GM21723 (cell line): Measurements from ENCODE around the gene CREBL2.
"Not testable (repeated sequence)": the region's sequence is repeated elsewhere in the genome, so short reads cannot be mapped to it uniquely, and the experiment has no call there.

Source experiments
- ATAC-seq: cut with Tn5 transposase; IDR thresholded peaks from one replicate; pipeline ENCODE4 v1.9.1; 2021; ENCODE audit warnings: mild to moderate bottlenecking, moderate library complexity; ENCODE audit not compliant: unreplicated experiment

The CREBL2 gene

DNA sequence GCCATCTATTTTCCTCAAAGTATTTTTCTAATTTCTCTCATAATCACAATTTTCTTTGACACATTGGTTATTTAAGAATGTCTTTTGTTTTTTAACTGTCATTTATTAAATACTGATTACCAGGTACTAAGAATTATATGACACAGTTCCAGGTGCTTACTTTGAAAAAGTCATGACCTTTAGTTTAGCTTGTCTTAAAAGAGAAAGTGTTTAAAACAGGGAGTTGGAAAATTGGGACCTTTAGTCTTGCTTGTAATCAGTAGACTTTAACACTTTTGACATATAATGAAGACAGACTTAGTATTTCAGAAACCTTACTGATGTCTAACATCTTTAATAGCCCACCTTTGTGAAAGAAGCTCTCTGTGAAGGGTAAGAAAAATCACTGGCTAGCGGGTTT lies 19.2 kb downstream of the CREBL2 start:
- ATAC-seq, result no peak

DNA sequence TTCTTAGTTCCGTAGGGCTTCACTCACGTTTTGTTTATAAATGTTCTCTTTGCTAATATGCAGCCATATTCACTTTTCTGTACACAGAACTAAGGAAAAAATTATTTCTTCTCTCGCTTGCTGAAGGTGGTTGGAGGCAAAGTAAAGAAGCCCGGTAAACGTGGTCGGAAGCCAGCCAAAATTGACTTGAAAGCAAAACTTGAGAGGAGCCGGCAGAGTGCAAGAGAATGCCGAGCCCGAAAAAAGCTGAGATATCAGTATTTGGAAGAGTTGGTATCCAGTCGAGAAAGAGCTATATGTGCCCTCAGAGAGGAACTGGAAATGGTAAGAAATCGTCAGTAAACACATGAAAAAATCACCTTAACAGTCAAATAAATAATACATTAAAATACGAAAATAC lies 24.0 kb downstream of the CREBL2 start:
- no peak for ATAC-seq

DNA sequence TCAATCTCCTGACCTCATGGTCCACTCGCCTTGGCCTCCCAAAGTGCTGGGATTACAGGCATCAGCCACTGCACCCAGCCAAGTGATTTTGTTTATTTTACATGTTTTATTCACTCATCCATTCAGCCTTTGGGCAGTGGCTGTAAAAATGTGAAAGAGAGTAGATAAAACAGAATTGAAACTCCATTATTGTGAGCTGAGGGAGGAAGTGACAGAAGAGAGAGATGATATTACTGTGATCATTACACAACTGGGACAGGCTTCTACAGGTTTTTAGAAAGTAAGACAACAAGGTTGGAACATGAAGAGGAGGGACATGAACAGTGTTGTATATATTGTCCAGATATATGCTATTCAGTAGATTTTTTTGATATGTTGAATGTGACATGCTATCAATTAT lies 25.0 kb downstream of the CREBL2 start:
- no peak for ATAC-seq

DNA sequence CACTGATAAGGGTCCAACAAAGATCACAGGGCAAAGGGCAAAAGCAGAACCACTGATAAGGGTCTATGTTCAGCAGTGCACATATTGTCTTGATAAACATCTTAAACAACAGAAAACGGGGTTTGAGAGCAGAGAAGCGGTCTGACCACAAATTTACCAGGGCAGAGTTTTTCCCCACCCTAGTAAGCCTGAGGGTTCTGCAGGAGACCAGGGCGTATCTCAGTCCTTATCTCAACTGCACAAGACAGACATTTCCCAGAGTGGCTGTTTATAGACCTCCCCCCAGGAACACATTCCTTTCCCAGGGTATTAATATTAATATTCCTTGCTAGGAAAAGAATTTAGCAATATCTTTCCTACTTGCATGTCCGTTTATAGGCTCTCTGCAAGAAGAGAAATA lies 28.3 kb downstream of the CREBL2 start:
- not testable (repeated sequence) for ATAC-seq

DNA sequence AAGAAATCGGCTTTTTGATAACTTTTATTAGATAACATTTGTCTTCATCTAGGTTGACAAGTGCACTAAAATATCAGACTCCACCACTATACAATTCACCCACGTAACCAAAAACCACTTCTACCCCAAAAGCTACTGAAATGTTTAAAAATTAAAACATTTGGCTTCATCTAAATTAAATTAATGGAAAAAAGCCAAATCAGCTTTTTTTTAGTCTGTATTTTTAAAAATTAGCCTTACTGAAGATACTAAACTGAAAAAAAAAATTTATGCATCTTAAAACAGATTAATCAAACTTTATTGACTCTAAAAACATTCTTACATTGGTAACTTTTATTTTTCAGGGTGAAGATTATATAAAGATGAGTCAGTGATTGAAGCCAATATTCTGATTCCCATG lies 30.0 kb downstream of the CREBL2 start:
- ATAC-seq, result no peak

DNA sequence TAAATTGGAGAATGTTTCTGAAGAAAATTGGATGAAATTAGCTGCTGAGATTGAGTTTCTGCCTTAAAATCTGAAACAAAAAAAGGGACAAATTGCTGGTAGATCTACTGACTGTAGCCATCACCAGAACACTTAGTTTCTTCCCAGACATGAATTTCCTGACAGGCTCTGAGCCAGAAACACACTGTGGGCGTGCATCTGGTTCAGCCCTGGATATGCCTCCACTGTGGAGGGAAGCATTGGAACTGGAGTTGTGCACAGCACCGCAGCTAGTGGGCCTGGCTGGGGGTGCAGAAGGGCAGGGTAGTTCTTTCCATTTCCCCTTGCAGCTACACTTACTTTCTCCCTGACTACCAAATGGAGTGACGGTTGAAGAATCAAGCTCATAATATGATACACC lies 31.2 kb downstream of the CREBL2 start:
- no peak for ATAC-seq

DNA sequence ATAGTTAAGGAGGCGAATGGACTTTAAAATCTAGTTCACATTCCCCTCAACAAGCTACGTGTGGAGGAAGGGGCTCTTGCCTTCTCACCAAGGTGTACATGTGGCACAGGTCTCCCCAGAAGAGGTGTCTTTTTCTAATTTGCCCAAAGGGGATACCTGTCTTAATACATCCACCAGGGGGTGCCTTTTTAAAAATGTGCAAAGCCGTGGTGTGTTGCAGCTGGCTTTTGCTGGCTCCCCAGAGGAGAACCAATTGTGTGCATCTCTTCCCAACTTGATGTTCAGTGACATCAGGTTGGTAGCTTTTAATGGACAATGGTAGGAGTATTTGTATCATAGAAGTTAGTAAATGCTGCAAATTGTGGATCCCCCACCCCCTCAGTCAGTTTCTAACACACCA lies 33.8 kb downstream of the CREBL2 start:
- ATAC-seq, result peak; percentile 58

DNA sequence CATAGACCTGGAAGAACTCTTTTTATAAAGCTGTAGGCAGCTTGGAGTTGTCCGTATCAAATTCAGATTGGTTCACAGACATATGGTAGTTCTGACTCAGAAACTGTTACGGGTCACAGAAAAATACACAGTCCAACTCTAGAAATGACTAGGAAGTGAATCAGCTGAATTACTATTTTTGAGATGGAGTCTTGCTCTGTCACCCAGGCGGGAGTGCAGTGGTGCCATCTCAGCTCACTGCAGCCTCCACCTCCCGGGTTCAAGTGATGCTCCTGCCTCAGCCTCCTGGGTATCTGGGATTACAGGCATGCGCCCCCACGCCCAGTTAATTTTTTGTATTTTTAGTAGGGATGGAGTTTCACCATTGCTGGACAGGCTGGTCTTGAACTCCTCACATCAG lies 34.3 kb downstream of the CREBL2 start:
- peak; percentile 83 for ATAC-seq

DNA sequence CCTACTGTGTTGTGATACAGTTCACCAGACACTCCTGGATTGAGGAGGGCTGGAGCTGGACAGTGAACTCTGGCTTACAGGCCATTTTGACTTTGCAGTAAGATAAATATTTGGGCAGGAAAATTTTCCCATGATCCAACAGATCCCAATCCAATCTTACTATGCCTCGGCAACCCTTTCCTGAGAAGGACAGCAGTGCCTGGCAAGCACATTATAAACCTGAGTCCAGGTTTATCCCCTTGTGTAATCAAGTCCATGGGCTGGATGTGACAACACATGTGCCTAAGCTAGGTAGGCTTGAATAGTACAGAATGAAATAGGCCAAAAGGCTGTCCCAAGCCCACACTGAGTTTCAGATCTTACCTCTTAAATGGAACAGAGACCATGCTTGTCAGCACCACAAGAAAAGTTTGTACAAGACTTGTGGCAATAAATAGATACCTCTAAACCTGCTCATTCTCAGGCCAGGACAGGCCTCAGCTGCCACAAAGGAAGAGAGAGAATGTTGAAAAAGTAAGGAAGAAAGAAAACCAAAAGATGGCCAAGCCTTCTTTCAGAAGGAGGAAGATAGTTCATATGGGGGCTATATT lies 34.9 kb downstream of the CREBL2 start:
- no peak for ATAC-seq

DNA sequence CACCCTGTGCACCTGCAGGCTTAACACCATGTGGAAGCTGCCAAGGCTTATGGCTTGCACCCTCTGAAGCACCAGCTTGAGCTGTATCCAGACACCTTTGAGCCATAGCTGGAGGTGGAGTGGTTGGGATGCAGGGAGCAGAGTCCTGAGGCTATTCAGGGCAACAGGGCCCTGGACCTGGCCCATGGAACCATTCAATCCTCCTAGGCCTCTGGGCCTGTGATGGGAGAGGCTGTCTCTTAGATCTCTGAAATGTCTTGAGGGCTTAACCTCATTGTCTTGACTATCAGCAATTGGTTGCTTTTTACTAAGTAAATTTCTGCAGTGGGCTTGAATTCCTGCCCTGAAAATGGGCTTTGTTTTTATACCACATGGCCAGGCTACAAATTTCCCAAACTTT lies 36.6 kb downstream of the CREBL2 start:
- ATAC-seq, result no peak

DNA sequence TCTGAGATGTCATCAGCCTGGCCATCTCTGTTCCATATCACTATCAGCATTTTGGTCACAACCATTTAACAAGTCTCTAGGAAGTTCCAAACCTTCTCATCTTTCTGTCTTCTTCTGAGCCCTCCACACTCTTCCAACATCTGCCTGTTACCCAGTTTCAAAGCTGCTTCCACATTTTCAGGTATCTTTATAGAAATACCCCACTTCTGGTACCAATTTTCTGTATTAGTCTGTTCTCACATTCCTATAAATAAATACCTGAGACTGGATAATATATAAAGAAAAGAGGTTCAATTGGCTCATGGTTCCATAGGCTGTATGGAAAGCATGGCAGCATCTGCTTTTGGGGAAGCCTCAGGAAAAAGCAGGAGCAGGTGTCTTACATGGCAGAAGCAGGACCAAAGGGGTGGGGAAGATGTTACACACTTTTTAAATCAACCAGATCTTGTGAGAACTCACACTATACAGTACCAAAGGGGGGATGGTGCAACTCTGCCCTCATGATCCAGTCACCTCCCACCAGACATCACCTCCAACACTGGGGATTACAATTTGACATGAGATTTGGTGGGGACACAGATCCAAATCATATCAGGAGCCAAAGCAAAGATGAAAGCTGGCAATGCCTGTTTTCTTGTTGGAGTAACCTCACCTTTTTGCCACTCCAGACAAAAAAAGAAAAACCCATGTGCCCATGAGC lies 37.4 kb downstream of the CREBL2 start:
- ATAC-seq, result no peak

DNA sequence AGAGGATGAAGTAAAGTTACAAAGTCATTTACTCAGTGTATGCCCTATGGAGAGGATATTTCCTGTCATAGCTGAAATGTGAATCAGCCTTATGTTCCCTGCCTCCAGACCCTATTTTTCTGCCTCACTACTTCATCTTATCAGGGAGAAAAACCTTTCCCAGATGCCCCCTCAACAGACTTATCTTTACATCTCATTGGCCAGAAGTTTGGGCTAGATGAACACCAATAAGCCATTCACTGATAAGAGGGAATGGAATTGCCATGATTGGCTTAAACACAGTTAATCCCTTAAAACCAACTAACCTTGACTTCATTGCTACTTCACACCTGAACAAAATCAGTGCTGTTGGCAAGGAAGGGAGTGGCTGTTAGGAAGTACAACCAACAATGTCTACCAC lies 40.1 kb downstream of the CREBL2 start:
- ATAC-seq, result no peak

DNA sequence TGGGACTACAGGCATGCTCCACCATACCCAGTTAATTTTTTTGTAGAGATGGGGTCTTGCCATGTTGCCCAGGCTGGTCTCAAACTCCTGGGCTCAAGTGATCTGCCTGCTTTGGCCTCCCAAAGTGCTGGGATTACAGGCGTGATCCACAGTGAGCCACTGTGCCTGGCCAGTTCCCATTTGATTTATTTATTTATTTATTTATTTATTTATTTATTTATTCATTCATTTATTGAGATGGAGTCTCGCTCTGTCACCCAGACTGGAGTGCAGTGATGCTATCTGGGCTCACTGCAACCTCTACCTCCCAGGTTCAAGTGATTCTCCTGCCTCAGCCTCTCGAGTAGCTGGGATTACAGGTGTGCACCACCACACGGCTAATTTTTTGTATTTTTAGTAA lies 41.0 kb downstream of the CREBL2 start:
- ATAC-seq, result not testable (repeated sequence)

DNA sequence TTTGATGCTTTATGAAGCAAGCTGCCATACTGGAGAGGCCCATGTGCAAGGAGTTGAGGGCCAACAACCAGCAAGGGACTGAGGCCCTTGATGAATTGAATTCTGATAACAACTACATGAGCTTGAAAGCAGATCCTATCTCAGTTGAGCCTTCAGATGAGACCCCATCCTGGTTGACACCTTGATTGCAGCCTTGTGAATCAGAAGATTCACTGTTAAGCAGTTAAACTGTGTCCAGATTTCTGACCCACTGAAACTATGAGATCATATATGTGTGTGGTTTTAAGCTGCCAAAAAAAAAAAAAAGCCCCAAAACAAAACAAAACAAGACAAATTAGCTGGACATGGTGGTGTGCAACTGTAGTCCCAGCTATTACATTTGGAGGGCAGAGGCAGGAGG lies 42.2 kb downstream of the CREBL2 start:
- ATAC-seq, result no peak

DNA sequence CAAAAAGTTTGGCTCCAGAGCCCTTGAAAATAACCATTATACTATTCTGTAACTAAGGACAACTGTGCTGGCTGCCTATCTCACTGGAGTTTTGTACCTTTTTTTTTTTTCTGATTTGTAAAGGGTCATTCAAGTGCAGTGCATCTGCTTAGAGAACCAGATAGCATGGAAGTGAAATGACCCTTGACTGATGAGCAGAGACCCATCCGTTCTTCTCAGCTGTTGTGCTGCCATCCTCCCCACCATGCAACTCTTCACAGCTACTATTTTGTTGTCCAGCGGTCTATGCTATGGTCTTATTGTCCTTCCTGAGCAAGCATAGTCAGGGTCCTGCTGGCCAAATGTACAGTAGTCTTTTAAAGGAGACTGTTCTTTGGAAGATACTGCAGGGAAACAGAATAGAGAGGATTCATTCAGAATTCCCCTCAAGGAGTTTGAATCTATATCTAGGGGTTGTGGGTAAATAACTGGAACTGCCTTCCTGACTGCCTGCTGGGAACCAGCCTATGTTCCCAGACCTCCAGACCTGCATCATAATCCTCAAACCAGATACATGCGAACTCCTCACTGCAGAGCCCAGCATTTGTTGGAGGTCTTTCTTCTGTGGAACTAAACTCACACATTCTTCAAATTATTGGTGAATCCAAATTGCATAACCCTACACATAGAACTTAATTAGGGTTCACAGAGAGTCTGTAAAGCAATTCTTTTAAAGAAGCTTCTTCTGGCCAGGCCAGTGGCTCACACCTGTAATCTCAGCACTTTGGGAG lies 43.2 kb downstream of the CREBL2 start:
- no peak for ATAC-seq

DNA sequence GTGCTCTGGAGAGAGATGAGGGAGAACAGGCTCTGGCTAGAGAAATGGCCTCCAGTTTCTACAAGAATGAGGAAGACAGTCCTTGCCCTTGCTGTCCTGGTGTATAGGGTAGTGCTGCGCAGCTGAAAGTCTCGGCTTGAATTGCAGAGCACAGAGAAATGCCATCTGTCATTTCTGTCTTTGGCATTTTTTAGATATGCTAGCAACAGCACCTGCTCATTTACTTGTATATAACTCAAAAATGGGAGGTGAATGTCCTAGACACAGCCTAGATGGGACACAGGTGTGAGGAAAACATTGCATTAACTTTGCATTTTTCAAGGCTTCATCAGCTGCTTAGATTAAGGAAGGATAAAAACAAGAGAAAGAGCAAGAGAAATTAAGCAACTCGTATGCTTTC lies 48.5 kb downstream of the CREBL2 start:
- no peak for ATAC-seq

DNA sequence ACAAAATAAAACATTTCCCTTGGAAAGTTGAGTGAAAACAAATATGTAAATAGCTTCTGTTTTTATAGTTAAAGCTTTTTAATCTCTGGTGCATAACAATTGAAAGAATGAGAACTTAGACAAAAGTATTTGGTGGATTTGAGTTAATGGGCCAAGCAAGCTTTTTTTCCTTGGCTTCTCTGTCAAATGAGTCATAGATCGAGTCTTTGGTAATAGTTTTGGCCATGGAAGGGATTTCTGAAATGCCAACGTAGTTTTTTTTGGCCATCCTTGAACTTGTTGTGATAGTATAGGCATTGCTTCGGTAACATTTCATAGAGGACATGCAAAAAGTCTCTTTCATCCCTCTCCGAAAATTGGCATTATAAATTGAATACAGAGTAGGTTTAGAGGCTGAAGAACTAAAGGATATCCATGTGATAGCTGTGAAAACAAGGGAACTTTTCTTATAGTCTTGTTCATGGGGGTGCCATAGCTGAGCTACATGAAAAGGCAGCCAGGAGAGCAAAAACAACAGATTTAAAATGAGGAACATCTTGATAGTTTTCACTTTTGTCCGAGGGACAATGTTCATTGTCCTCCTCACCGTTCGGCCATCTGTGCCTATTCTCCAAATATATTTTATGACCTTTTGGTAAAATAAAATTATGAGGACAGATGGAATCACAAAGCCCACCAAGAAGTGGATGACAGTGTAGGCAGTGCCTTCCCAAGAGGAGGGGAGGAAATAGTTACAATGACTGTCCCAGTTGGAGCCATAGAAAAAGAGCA lies 49.6 kb downstream of the CREBL2 start:
- no peak for ATAC-seq

DNA sequence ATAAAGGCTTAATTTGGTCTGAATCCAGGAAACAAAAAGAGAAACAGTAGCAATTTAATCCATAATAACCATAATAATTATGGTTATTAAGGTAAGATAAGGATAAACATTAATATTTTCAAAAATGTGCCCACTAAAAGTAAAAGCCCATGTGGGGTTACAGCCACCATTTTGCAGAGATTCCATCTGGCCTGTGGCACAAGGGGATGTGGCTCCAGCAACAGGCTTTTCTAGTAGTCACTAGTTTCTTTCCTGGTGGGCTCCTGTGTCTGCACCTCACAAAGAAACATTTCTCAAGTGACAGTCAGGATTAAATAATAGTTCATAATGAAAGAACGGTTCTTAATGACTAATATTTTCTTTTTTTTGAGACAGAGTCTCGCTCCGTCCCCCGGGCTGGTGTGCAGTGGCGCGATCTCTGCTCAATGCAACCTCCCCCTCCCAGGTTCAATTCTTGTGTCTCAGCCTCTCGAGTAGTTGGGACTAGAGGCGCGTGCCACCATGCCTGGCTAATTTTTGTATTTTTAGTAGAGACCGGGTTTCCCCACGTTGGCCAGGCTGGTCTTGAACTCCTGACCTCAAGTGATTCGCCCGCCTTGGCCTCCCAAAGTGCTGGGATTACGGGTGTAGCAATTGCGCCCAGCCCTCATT lies 52.1 kb downstream of the CREBL2 start:
- no peak for ATAC-seq

DNA sequence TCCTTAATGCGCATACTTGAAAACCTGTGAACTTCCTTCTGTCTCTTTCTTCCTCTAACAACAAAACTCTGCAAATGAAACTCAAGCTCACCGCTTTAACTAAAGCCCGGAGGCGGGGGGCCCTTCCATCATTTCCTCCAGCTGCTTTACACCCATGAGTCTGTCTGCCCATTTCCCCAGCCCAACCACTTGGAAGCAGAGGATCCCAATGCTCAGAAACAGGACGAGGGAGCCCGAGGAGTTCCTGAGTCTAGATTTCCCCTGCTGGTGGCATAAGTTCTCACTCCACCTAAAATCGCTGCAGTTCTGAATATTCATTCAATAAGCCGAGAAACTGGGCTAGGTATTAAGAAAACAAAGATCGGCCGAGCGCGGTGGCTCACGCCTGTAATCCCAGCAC lies 53.5 kb downstream of the CREBL2 start:
- ATAC-seq, result no peak

DNA sequence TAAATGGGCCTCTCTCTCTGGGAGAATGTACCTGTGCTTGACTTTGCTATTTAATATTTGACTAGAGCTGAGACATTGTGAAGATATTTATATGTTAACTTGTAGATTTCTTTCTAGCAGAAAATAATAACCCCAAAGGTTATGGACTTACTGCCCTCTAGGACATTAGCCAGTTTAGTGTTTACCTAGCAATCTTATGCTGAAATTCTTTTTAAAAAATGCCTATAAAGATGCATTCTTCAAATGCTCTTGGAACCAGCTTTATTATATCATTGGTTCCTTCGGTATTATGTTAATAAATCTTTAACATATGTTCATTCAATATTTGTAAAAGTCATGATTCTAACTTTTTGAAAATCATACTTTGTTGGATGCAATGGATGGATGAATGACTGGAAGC lies 56.3 kb downstream of the CREBL2 start:
- no peak for ATAC-seq

DNA sequence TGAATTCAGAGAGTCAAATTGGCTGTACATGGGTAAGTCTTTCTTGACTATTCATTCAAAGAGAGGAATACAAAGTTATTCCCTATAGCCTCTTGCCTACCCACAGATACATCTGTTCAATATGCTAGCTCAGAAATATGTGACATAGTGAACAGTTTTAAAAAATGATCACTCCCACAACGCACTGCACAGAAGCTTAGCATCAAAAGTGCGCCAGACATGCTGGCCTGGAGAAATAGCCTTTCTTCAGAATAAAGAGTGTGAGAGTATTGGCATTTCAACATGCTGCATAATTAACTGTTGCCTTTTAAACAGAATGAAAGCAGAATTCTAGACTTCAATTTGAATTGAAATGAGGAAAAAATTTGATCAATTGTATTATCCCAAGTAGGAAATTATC lies 57.3 kb downstream of the CREBL2 start:
- ATAC-seq, result no peak
